Measurements from ENCODE around the gene SPOCK1. TPM values are rescaled to one million over a fixed set of nuclear protein-coding genes. Genes with fewer than 3 reads are reported as not detected.
A peak's percentile ranks its signal among the peaks of the same experiment; 100 is the strongest.

SPOCK1 gene
- total RNA-seq, 1 experiment from 2014 or later: 23.9 TPM

- H2AFZ ChIP-seq: no peak overlapping the region
- ChIA-PET CTCF (no interaction called here), POLR2A (ENCODE audit: unreplicated experiment) (no interaction called here)
- no peak for DNase-seq
- intact Hi-C loops (cut with micrococcal nuclease; ENCODE audit: unreplicated experiment): no loop called here
- no TSS peak for BruUV-seq (replicated peaks)
- no peaks in the 10 kb centered on the region for H3K36me3 ChIP-seq (ENCODE audit: low read depth)
- peaks cover 12% of the 10 kb centered on the region for H3K4me1 ChIP-seq (replicated peaks; ENCODE audit: insufficient read depth)
- TF ChIP-seq EZH2 (IDR thresholded peaks at IDR 0.05; ENCODE audit: low read depth): no peak
- TF ChIP-seq CTCF (conservative IDR thresholded peaks at IDR 0.05): no peak
- H3F3A ChIP-seq (ENCODE audit: insufficient read depth, low read depth): no peaks in the 10 kb centered on the region
- H3K27ac ChIP-seq: no peak overlapping the region
- H3K4me3 ChIP-seq: no peak overlapping the region
- no peaks in the 10 kb centered on the region for H3K9me2 ChIP-seq (ENCODE audit: insufficient read depth)
- H4K20me1 ChIP-seq (ENCODE audit: insufficient read depth): no peaks in the 10 kb centered on the region
- no peaks in the 10 kb centered on the region for H3K27me3 ChIP-seq (ENCODE audit: insufficient read depth, low read depth)
- H3K9me3 ChIP-seq (ENCODE audit: insufficient read depth, low read depth): no peaks in the 10 kb centered on the region
- H3K79me2 ChIP-seq (ENCODE audit: low read depth): no peaks in the 10 kb centered on the region
- peak overlapping the region; percentile 53 for H3K4me2 ChIP-seq
These were observed 334.6 kb downstream of the SPOCK1 start for GRCh38 chr5:137164536-137164935.

GRCh38 chr5:137158691-137159090 lies 340.4 kb downstream of the SPOCK1 start:
- Histone ChIP-seq H3K4me2 (no peak overlapping the region), H3K4me1 (replicated peaks; ENCODE audit: insufficient read depth) (no peaks in the 10 kb centered on the region), H3K79me2 (ENCODE audit: low read depth) (no peaks in the 10 kb centered on the region), H3K9me2 (ENCODE audit: insufficient read depth) (no peaks in the 10 kb centered on the region), H3K27ac (no peak overlapping the region), H3K4me3 (no peak overlapping the region), H3F3A (ENCODE audit: insufficient read depth, low read depth) (no peaks in the 10 kb centered on the region), H3K27me3 (ENCODE audit: insufficient read depth, low read depth) (no peaks in the 10 kb centered on the region), H3K9me3 (ENCODE audit: insufficient read depth, low read depth) (no peaks in the 10 kb centered on the region), H2AFZ (no peak overlapping the region), H3K36me3 (ENCODE audit: low read depth) (no peaks in the 10 kb centered on the region), H4K20me1 (ENCODE audit: insufficient read depth) (no peaks in the 10 kb centered on the region)
- TF ChIP-seq CTCF (conservative IDR thresholded peaks at IDR 0.05) (no peak), EZH2 (IDR thresholded peaks at IDR 0.05; ENCODE audit: low read depth) (no peak)
- ChIA-PET POLR2A (ENCODE audit: unreplicated experiment) (no interaction called here), CTCF (no interaction called here)
- intact Hi-C loops (cut with micrococcal nuclease; ENCODE audit: unreplicated experiment): no loop called here
- no TSS peak for BruUV-seq (replicated peaks)
- no peak for DNase-seq

GRCh38 chr5:137156180-137156579 lies 342.9 kb downstream of the SPOCK1 start:
- Histone ChIP-seq H3K36me3 (ENCODE audit: low read depth) (no peaks in the 10 kb centered on the region), H3K4me3 (no peak overlapping the region), H2AFZ (no peak overlapping the region), H3K27me3 (ENCODE audit: insufficient read depth, low read depth) (no peaks in the 10 kb centered on the region), H3K27ac (no peak overlapping the region), H3K9me3 (ENCODE audit: insufficient read depth, low read depth) (no peaks in the 10 kb centered on the region), H4K20me1 (ENCODE audit: insufficient read depth) (no peaks in the 10 kb centered on the region), H3K4me1 (replicated peaks; ENCODE audit: insufficient read depth) (no peaks in the 10 kb centered on the region), H3K9me2 (ENCODE audit: insufficient read depth) (no peaks in the 10 kb centered on the region), H3K4me2 (no peak overlapping the region), H3K79me2 (ENCODE audit: low read depth) (no peaks in the 10 kb centered on the region), H3F3A (ENCODE audit: insufficient read depth, low read depth) (no peaks in the 10 kb centered on the region)
- ChIA-PET CTCF (no interaction called here), POLR2A (ENCODE audit: unreplicated experiment) (no interaction called here)
- no TSS peak for BruUV-seq (replicated peaks)
- TF ChIP-seq EZH2 (IDR thresholded peaks at IDR 0.05; ENCODE audit: low read depth): no peak
- no peak for TF ChIP-seq CTCF (conservative IDR thresholded peaks at IDR 0.05)
- no peak for DNase-seq
- intact Hi-C loops (cut with micrococcal nuclease; ENCODE audit: unreplicated experiment): no loop called here

Data from PC-9 (cell line).